ENCODE measurements around the gene DTX3.

The DTX3 gene

GRCh38 chr12:57606821-57607220 lies 2.2 kb downstream of the DTX3 start:
- no peaks in the 10 kb centered on the region for H3K79me2 ChIP-seq (ENCODE audit: control insufficient read depth, low read length)
- peaks cover 42% of the 10 kb centered on the region for H3K27me3 ChIP-seq (ENCODE audit: control insufficient read depth, low read length)
- peaks cover 3% of the 10 kb centered on the region; the same call in 1 of the 2 replicates for H3F3A ChIP-seq (ENCODE audit: control insufficient read depth, insufficient read depth)
- H3K4me1 ChIP-seq (ENCODE audit: control insufficient read depth, low read length): peaks cover 5% of the 10 kb centered on the region; the same call in 1 of the 2 replicates
- no peak overlapping the region for H3K27ac ChIP-seq (ENCODE audit: low read depth, low read length)
- H3K4me2 ChIP-seq (ENCODE audit: low read length): no peak overlapping the region
- peaks cover 6% of the 10 kb centered on the region; the same call in 1 of the 2 replicates for H3K36me3 ChIP-seq (ENCODE audit: control insufficient read depth, low read length)
- H3K9me3 ChIP-seq (ENCODE audit: control insufficient read depth, insufficient read depth, low read length): no peaks in the 10 kb centered on the region
- H3K4me3 ChIP-seq (ENCODE audit: low read length): no peak overlapping the region
- no peaks in the 10 kb centered on the region for H4K20me1 ChIP-seq (ENCODE audit: control insufficient read depth, insufficient read depth, low read depth, low read length)
- H3K9me2 ChIP-seq (replicated peaks; ENCODE audit: control insufficient read depth, low read length): no peaks in the 10 kb centered on the region
- TF ChIP-seq CTCF (IDR thresholded peaks at IDR 0.05; ENCODE audit: low read depth, low read length, poor library complexity, severe bottlenecking) (no peak), EZH2phosphoT487 (IDR thresholded peaks at IDR 0.05; ENCODE audit: borderline replicate concordance, low read length) (no peak)

- peaks cover 9% of the 10 kb centered on the region for H3K4me1 ChIP-seq (ENCODE audit: control insufficient read depth, low read length)
- no peaks in the 10 kb centered on the region for H4K20me1 ChIP-seq (ENCODE audit: control insufficient read depth, insufficient read depth, low read depth, low read length)
- peaks cover 3% of the 10 kb centered on the region; the same call in 1 of the 2 replicates for H3F3A ChIP-seq (ENCODE audit: control insufficient read depth, insufficient read depth)
- peaks cover 55% of the 10 kb centered on the region for H3K27me3 ChIP-seq (ENCODE audit: control insufficient read depth, low read length)
- no peak overlapping the region for H3K4me2 ChIP-seq (ENCODE audit: low read length)
- H3K4me3 ChIP-seq (ENCODE audit: low read length): no peak overlapping the region
- no peak overlapping the region for H3K27ac ChIP-seq (ENCODE audit: low read depth, low read length)
- H3K79me2 ChIP-seq (ENCODE audit: control insufficient read depth, low read length): no peaks in the 10 kb centered on the region
- no peaks in the 10 kb centered on the region for H3K9me2 ChIP-seq (replicated peaks; ENCODE audit: control insufficient read depth, low read length)
- H3K9me3 ChIP-seq (ENCODE audit: control insufficient read depth, insufficient read depth, low read length): no peaks in the 10 kb centered on the region
- no peak for TF ChIP-seq EZH2phosphoT487 (IDR thresholded peaks at IDR 0.05; ENCODE audit: borderline replicate concordance, low read length)
- TF ChIP-seq CTCF (IDR thresholded peaks at IDR 0.05; ENCODE audit: low read depth, low read length, poor library complexity, severe bottlenecking): no peak
- no peaks in the 10 kb centered on the region for H3K36me3 ChIP-seq (ENCODE audit: control insufficient read depth, low read length)
Observed at GRCh38 chr12:57607958-57608663, 3.5 kb downstream of the DTX3 start.

DNA sequence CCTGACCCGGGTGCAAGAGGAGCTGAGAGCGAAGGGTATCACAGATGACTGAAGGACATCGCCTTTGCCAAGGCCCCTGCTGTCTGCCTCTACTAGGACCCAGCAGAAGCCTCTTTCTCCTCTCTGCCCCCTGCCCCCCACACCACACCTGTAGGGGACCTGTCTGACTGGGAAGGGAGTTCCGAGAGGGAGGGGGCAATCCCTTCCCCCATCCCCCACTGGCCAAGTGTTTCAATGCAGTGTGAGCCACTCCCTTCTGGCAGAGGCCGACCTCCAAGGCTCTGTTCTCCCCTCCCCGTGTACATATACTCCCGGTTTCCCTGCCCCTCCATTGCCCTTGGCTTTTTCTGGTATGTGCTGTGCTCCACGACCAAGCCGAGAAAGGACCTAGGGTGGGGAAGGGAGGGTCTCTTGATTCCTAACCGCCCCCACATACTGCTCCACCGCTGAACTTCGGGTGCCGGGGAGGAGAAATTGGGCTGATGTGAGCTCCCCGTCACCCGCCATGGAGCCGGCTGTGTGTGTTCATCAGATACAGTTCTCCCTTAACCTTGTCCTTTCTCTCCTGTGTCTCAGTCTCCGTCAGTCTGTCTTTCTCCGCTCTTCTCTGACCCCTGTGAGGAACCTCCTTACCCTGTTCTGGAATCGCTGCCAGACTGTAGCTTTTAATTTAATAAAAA lies 4.6 kb downstream of the DTX3 start:
- Histone ChIP-seq H3K79me2 (ENCODE audit: control insufficient read depth, low read length) (no peaks in the 10 kb centered on the region), H3K36me3 (ENCODE audit: control insufficient read depth, low read length) (no peaks in the 10 kb centered on the region), H3K9me3 (ENCODE audit: control insufficient read depth, insufficient read depth, low read length) (no peaks in the 10 kb centered on the region), H4K20me1 (ENCODE audit: control insufficient read depth, insufficient read depth, low read depth, low read length) (no peaks in the 10 kb centered on the region), H3K4me3 (ENCODE audit: low read length) (no peak overlapping the region), H3F3A (ENCODE audit: control insufficient read depth, insufficient read depth) (peaks cover 3% of the 10 kb centered on the region; the same call in 1 of the 2 replicates), H3K4me2 (ENCODE audit: low read length) (no peak overlapping the region), H3K4me1 (ENCODE audit: control insufficient read depth, low read length) (peaks cover 20% of the 10 kb centered on the region), H3K9me2 (replicated peaks; ENCODE audit: control insufficient read depth, low read length) (no peaks in the 10 kb centered on the region), H3K27me3 (ENCODE audit: control insufficient read depth, low read length) (peaks cover 65% of the 10 kb centered on the region), H3K27ac (ENCODE audit: low read depth, low read length) (no peak overlapping the region)
- TF ChIP-seq CTCF (IDR thresholded peaks at IDR 0.05; ENCODE audit: low read depth, low read length, poor library complexity, severe bottlenecking): no peak
- no peak for TF ChIP-seq EZH2phosphoT487 (IDR thresholded peaks at IDR 0.05; ENCODE audit: borderline replicate concordance, low read length)
